ENCODE results near the gene L3MBTL4.

L3MBTL4 gene

DNA sequence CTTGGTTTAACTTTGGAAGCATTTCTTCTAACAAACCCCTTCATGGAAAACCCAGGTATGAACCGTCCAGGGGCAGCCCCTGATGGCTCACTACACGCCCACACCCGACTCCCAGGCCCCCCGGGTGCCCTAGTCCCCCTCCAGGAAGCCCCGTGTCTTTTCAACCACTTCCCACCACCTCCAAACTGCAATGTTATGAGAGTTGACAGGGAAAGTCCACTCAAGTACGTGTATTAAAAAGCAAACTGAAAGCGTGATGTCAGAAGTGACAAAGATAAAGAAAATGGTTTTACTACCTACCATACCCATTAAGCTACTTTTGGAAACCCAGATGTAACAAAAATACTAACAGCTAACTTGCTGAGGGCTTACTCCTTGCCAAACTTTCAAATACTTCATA, 51.5 kb downstream of the L3MBTL4 start:
- no peak for DNase-seq (ENCODE audit: low read depth)

GRCh38 chr18:6362559-6363129, 52.1 kb downstream of the L3MBTL4 start:
- no peak for DNase-seq (ENCODE audit: low read depth)

GRCh38 chr18:6357668-6358067, 57.0 kb downstream of the L3MBTL4 start:
- DNase-seq (ENCODE audit: low read depth) = no peak

DNA sequence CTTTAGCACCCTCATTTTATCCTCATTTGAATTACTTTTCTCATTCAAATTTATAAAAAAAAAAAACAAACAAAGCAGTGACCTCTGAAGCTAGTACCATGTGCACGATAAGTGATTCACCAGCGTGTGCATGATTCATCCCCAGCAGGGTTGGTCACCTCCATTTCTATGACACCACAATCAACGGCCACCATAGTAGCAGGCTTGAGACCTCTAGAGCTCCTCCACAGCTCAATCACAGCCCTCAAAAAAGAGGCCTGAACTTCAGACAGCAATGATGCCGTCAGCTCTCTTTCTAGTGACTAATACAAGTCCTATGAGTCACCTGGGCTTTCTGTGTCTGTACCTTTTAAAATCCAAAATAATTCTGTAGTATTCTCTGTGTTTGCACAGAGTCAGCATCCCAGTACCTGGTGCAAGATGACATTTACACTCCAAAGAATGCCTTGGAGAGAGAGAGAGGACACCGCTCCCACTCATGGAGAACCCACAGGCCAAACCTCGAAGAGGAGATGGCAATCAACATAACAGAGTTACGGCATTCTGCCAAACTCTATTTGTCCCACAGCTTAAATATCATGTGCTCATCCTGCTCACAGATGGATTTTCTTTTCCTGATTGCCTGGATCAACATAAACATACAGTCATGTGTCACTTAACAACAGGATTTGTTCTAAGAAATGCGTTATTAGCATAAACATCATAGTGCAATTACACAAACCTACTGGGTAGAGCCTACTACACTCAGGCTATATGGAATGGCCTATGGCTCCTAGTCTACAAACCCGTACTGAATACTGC, 58.7 kb downstream of the L3MBTL4 start:
- DNase-seq (ENCODE audit: low read depth) = no peak

GRCh38 chr18:6352275-6352674, 62.4 kb downstream of the L3MBTL4 start:
- no peak for DNase-seq (ENCODE audit: low read depth)

DNA sequence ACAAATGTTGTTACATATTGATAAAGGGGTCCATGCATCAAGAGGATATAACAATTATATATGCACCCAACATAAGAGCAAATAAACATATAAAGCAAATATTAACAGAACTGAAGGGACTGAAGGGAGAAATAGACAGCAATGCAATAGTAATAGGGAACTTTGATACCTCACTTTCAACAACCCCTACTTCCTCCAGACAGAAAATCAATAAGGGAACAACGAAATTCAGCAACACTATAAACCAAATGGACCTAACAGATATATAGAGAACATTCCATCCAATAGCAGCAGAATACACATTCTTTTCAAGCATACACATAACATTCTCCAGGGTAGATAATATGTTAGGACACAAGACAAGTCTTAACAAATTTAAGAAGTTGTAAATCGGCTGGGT, 71.7 kb downstream of the L3MBTL4 start:
- no peak for DNase-seq (ENCODE audit: low read depth)

- DNase-seq (ENCODE audit: low read depth) = no peak
These were observed 73.0 kb downstream of the L3MBTL4 start for GRCh38 chr18:6341709-6342108.

GRCh38 chr18:6341303-6341702, 73.4 kb downstream of the L3MBTL4 start:
- DNase-seq (ENCODE audit: low read depth) = no peak

- no peak for DNase-seq (ENCODE audit: low read depth)
These were observed 74.6 kb downstream of the L3MBTL4 start for GRCh38 chr18:6340121-6340520.

DNA sequence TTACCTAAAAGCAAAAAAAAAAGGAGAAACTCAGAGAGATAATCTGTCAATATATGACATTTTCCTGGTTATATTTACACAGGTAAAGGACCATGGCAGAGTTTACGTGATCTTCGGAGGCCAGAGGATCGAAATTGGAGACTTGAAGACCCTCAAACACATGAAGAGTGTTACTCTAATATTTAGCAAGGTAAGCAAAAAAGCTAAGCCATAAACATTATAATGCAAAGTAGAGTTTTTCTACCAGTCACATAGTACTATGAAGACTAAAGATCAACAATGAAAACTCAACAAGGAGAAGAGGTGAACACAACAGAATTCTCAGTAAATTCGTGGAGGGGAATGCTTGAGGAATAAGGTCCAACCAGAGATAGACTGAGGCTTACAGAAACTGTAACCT, 78.5 kb downstream of the L3MBTL4 start:
- DNase-seq (ENCODE audit: low read depth) = no peak

- no peak for DNase-seq (ENCODE audit: low read depth)
These were observed 80.7 kb downstream of the L3MBTL4 start for GRCh38 chr18:6333981-6334380.

GRCh38 chr18:6331872-6332271, 82.8 kb downstream of the L3MBTL4 start:
- no peak for DNase-seq (ENCODE audit: low read depth)

DNA sequence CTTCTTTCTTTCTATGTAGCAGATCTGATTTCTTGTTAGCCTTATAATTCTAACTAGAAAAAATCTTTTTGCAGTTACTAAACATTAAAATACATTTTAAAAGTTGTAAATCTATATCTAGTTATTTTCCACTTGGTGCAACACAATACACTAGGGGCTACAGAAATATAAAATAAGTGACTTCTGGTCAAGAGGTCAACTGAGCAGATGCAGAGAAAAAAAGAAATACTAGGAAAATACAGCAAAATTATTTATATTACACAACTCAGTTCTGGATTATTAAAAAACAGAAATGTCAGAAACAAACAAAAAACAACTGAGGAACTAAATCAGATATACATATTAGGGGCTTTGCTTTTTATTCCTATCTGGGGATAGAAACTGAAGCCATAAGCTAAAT, 83.9 kb downstream of the L3MBTL4 start:
- DNase-seq (ENCODE audit: low read depth) = no peak

DNA sequence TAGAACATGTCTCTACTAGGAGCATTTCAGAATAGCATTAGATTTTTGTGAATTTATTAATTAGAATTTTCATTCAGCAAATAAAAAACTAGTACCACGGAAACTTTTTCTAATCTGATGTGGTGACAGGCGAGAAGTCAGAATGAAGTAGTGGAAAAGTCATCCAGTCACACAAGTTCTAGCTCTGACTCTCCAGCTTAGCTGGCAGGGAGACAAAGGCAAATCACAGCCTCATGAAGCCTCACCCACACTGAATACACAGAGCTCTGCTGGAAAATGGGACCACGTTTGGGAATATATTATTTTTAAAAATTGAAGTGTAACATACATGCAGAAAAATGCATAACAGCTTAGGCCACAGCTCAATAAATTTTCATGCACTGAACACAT, 86.1 kb downstream of the L3MBTL4 start:
- DNase-seq (ENCODE audit: low read depth) = no peak

DNA sequence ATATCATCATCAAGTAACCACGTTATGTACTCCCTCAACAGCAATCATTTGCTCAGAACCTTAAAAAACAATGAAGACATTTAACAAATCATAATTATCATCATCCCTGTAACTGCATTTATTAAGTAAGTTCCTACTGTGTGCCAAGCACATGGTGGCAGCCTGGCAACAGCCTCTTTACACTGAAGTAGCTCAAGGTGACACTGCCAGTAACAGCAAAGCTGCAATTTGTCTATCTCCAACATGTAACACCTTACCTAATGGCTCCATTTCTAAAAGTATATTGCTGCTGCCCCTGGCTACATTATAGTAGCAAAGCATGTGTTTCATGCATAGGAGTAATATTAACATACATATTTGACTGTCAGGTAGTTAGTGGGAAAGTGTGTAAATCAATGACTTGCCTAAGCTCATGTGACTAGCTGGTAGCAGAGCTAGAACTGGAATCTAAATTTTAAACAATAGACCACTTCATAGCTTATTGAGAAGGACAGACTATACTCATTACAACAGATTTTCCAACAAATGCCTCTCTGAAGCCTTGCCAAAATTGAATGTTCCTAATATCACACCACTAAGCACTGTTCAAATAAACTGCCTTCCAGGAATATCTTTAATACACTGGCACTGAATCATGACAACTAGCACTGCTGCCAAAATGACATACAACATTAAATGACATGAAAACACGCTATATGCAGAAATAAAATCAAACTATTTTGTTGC, 86.7 kb downstream of the L3MBTL4 start:
- no peak for DNase-seq (ENCODE audit: low read depth)

DNA sequence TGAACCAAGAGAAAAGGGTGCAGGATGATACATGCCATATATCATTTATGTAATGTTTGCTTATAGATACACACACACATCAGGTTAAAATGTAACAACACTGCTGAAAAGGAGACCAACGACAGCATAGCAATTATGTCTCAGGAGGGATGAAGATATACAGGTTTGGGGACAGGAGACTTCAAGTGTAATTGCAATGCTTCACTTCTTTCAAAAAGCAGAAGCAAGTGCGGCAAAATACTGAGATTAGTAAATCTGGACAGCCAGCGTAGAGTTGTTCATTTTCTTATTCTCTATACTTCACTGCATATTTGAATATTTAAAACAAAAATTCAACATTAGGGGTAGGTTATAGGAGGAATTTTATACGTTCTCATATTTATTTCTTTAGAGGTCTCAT, 87.2 kb downstream of the L3MBTL4 start:
- DNase-seq (ENCODE audit: low read depth) = no peak

- no peak for DNase-seq (ENCODE audit: low read depth)
These were observed 88.1 kb downstream of the L3MBTL4 start for GRCh38 chr18:6326566-6326965.

- no peak for DNase-seq (ENCODE audit: low read depth)
These were observed 91.3 kb downstream of the L3MBTL4 start for GRCh38 chr18:6323319-6323889.

DNA sequence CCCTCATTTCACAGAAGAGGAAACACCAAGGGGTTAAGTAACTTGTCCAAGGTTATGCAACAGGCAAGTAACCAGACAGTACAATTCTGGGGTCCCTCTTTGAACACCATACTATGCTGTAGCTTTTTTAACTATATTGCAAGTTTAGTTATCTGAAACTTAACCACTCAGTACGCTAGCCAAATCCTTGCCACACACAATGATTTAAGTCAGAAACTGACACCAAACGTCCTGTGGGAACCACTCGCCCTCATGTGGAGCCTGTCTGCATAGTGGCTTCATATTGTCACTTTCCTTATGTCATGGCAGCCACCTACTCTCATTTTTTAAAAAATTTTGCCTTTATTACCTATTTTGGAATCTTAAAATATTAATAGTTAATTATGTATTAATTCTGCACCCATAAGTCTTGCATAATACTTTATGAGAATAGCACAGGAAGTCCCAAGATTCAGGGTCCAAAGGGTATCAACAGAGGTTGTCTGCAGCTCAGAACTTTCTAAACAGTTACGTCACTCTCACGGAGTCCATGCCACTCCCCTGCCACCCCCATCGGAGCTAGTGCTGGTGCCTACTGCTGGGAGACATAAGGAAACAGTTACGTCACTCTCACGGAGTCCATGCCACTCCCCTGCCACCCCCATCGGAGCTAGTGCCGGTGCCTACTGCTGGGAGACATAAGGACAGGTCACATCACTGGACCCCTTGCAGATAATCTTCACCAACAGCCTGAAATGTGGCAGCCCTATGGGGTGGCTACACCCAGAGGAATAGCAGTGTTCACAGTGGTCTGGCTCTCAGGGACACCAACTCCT, 99.0 kb downstream of the L3MBTL4 start:
- no peak for DNase-seq (ENCODE audit: low read depth)

DNA sequence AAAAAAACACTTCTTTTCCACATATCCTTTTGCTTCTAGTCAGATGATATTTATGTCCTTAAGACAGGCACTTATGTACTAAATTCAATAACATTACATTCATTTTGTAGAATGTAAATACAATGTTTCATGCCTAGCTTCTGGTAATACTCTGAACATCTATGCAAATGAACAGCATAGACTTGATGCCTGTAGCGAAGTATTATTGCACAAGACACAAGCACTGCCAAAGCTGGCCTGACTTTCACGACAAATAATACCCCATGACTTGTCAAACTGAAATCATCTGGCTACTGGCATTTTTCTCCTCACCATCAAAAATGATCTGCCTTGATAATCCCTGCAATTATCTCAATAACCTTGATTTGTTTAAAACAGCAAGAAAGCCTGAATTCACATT, 101.3 kb downstream of the L3MBTL4 start:
- DNase-seq (ENCODE audit: low read depth) = no peak

GRCh38 chr18:6311456-6312215, 103.1 kb downstream of the L3MBTL4 start:
- DNase-seq (ENCODE audit: low read depth) = no peak
